Activated CD8-positive, alpha-beta memory T cell treated with anti-CD3 and anti-CD28 coated beads for 1 hour (primary cell): ENCODE data around the gene ATG13.
"Not testable (repeated sequence)": the region's sequence is repeated elsewhere in the genome, so short reads cannot be mapped to it uniquely, and the experiment has no call there.

Experiments
- DNase-seq, 2 donors: peaks; one replicate each; pipeline ENCODE4 v3.0.0-alpha.2; 2020; ENCODE audit warnings: low read depth in 1 of 2; ENCODE audit errors: extremely low read depth in 1 of 2

ATG13 gene

GRCh38 chr11:46617134-46617971 lies at the start of gene ATG13, which contains the start of gene HARBI1:
Gene ATG13, plus strand, starts transcription at chr11:46617553. Its CDS starts 26,739 bp downstream, at chr11:46644292.
Gene HARBI1, minus strand, starts transcription at chr11:46617227. Its CDS starts 990 bp downstream, at chr11:46616237.
- peak; percentile 79 to 85 for DNase-seq

DNA sequence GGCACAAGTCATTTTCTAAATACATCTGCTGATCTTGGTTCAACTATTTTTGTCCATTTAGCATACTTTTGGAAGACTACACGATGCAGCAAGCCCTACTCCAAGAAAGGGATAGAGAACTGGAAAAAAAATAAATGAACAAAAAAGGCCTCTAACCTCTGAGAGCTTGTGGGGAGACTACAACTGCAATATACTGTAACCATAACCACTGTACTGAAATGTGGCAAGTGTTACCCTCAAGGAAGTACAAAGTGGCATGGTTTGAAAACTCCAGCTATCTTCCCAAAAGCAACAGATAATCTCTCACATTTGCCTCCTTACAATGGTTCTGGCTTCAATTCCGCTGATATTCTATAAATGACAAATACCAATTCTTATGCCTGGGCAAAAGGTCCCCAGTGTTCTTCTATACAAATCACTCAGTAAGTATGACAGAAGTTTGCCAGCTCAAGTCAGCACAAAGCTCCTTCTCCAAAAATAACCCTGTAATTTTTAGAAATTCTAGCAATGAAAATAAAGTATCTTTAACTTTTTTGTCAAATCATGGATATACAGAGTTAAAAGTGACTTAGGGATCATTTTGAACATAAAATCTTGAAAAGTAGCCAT lies 46.5 kb upstream of the ATG13 start:
- DNase-seq, result no peak

DNA sequence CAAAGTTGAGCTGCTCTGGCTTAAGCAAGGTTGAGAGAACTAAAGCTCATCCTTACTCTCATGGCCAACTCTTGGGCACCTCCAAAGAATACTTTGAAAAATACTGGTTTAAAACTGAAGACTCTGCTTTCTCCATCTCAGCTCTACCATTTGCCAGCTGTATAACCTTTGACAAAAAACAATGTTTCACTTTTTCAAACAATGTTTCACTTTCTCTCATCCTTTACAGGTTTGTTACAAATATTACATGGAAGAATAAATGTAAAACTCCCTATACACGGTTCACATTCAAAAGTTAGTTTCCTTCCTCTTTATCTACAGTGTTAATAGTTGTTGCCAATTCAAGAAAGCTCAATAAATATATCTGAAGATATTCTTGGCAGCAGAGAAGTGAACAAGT lies 42.7 kb upstream of the ATG13 start:
- no peak for DNase-seq

GRCh38 chr11:46577058-46577457 lies 40.3 kb upstream of the ATG13 start:
- no peak for DNase-seq

DNA sequence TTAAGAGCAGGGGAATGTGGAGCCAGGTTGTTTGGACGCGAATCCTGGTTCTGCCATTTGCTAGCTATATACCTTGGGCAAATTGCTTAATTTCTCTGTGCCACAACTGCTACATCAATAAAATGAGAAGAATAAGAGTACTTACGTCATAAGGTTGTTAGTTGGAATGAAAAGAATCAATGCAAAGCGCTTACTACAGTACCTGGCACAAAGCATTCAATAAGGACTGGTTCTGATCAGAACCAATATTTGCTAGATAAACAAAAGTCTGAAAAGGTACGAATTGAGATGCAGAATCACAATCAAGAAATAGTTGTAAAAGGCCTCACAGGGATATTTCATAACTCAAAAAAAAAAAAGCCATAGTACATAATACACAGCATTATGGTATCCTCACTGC lies 34.8 kb upstream of the ATG13 start:
- no peak for DNase-seq

DNA sequence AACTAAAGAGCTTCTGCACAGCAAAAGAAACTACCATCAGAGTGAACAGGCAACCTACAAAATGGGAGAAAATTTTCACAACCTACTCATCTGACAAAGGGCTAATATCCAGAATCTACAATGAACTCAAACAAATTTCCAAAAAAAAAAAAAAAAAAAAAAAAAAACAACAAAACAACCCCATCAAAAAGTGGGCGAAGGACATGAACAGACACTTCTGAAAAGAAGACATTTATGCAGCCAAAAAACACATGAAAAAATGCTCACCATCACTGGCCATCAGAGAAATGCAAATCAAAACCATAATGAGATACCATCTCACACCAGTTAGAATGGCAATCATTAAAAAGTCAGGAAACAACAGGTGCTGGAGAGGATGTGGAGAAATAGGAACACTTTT lies 33.8 kb upstream of the ATG13 start:
- DNase-seq, result not testable (repeated sequence)

- DNase-seq, result no peak
Observed at GRCh38 chr11:46588131-46588530, 29.2 kb upstream of the ATG13 start.

- no peak for DNase-seq
Observed at GRCh38 chr11:46588915-46589314, 28.4 kb upstream of the ATG13 start.

DNA sequence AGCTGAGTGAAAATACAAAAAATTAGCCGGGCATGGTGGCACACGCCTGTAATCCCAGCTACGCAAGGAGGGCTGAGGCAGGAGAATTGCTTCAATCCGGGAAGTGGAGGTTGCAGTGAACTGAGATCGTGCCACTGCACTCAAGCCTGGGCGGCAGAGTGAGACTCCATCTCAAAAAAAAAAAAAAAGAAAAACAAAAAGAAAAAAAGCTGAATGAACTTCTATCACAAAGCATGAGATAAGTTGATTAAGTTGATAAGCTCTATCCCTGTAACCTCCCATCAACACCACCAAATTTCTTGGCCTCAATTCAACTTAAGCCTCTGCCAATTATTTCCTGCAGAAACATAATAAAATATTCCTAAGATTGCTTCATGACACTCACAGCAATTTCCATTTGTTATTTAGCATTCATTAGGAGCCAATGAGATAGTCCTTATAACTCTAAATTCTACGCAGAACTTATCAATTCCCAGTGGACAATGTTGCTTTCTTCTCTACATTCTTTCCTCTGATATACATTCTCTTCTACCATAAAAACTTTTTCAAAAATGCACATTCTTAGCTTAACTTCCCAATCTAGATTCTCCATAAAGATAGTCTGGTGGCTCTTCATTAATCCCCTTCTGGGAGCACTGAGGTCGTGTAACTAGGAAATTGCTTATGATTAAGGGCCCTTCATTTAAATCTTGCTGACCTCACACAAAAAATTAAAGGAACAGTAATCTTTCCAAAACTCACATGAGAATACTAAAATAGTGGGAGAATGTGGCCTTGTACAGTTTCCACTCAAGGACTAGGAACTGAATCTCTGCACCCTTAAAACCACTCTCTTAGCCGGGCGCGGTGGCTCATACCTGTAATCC lies 26.4 kb upstream of the ATG13 start:
- DNase-seq, result no peak

- DNase-seq, result peak; percentile 44 to 56
Observed at GRCh38 chr11:46593550-46594373, 23.6 kb upstream of the ATG13 start, which contains the start of gene AMBRA1. Gene AMBRA1, minus strand, starts transcription at chr11:46594023. Its CDS starts 45,643 bp downstream, at chr11:46548380.

DNA sequence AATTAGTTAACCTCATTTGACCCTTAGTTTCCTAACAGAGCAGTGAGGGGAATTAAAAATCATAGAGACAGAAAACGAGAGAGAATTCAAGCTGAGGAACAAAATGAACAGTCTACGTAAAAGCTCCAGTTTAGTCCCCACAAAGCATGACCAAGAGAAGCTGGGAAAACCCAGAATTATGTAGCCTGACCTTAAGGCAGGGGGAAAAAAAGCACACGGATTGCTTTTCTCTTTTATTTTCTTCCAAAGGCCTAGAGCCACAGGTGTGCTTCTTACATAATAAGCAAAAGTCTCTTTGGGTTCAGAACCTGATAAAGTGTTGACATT lies 23.0 kb upstream of the ATG13 start:
- no peak for DNase-seq

- DNase-seq, result no peak
Observed at GRCh38 chr11:46594785-46595184, 22.6 kb upstream of the ATG13 start.

GRCh38 chr11:46597155-46597554 lies 20.2 kb upstream of the ATG13 start:
- no peak for DNase-seq

DNA sequence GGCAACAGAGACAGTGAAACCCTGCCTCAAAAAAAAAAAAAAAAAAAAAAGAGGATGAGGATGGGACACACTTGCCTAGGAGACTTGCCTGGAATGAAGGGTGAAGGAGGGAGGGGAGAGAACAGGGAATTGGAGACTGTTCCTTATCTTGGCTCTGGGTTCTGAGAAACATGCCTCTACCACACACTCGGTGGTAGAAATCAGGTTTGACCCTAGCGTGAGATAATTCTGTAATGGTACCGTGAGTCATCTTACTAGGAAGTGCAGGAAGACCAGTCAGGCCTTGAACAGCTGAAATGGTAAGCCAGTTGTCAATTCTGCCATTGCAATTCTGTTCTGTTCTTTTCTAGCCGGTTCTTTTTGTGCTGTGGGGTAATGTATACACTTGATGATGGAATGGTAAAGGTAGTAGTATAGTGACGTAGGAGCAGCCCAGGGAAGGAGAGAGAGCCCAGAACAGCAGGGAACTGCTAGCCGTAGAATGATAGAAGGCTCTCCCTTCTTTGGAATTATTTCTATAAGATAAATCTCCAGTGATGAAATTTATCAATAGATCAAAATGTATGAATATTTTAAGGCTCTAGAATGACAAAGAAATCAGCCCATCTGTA lies 19.6 kb upstream of the ATG13 start:
- no peak for DNase-seq

DNA sequence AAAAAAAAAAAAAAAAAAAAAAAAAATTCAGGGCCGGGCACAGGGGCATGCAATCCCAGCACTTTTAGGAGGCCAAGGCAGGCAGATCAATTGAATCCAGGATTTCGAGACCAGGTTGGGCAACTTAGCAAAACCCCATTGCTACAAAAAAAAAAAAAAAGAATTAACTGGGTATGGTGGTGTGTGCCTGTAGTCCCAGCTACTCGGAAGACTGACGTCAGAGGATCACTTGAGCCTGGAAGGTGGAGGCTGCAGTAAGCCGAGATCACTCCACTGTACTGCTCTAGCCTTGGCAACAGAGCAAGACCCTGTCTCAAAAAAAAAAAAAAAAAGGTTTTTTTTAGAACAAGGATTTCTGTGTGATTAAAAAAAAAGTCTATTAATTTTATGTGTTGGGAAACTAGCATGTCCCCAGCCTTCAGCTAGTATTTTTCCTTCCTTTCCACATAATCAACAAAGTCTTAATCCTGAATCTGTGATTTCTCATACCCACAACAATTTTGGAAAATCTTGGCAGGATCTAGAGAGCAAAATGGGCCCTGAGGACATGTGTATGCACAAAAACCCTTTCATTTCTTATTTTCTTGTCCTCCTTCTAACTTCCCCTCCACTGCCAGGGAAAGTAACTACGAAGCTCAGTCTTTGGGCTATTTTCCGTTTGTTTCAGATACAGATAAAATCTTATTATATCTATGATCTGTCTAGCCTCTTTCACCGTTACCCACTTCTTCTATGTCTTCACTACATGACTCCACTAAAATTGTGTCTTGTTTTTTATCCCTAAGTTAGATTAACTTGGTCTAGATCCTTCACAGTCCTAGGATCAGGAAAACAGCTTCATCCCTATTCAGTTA lies 17.8 kb upstream of the ATG13 start:
- DNase-seq, result no peak

- DNase-seq, result no peak
Observed at GRCh38 chr11:46600194-46600960, 17.0 kb upstream of the ATG13 start.

GRCh38 chr11:46601129-46601528 lies 16.2 kb upstream of the ATG13 start:
- no peak for DNase-seq

GRCh38 chr11:46603704-46604308 lies 13.5 kb upstream of the ATG13 start:
- DNase-seq, result no peak
